IPS-15b (cell line): Measurements from ENCODE around the gene RNF157.

Source experiments
- H3K27me3 ChIP-seq: one replicate; pipeline ENCODE4 v1.6.1; 2013; ENCODE audit warnings: low read length; ENCODE audit not compliant: control insufficient read depth, insufficient read depth
- H3K36me3 ChIP-seq: one replicate; pipeline ENCODE4 v1.6.1; 2013; ENCODE audit warnings: low read length; ENCODE audit not compliant: control insufficient read depth, insufficient read depth
- H3K4me1 ChIP-seq: one replicate; pipeline ENCODE4 v1.6.1; 2013; ENCODE audit warnings: mild to moderate bottlenecking, low read length; ENCODE audit not compliant: control insufficient read depth, insufficient read depth
- H3K4me3 ChIP-seq: one replicate; pipeline ENCODE4 v1.5.1; 2013; ENCODE audit warnings: low read depth, low read length
- H3K9ac ChIP-seq: one replicate; pipeline ENCODE4 v1.6.1; 2013; ENCODE audit warnings: low read depth, mild to moderate bottlenecking, low read length
- H3K9me3 ChIP-seq: one replicate; pipeline ENCODE4 v1.6.1; 2013; ENCODE audit warnings: mild to moderate bottlenecking, low read length; ENCODE audit not compliant: control insufficient read depth, insufficient read depth

Gene RNF157

GRCh38 chr17:76104140-76104895, 136.0 kb downstream of the RNF157 start:
- no peaks in the 10 kb centered on the region for H3K27me3 ChIP-seq
- peak overlapping the region; percentile 96 for H3K4me3 ChIP-seq
- H3K36me3 ChIP-seq, result peaks cover 12% of the 10 kb centered on the region
- H3K4me1 ChIP-seq, result peaks cover 8% of the 10 kb centered on the region
- no peaks in the 10 kb centered on the region for H3K9me3 ChIP-seq
- H3K9ac ChIP-seq, result peak overlapping the region; percentile 80

GRCh38 chr17:76103274-76104139, 136.8 kb downstream of the RNF157 start, which contains the start of gene EXOC7:
TSS of gene EXOC7 (minus strand) at chr17:76103787. CDS start at chr17:76103692, 95 bp downstream.
- peak within 1 kb of the TSS; percentile 96 for H3K4me3 ChIP-seq
- H3K27me3 ChIP-seq, result no peaks in the 10 kb centered on the region
- peak within 1 kb of the TSS; percentile 80 for H3K9ac ChIP-seq
- no peaks in the 10 kb centered on the region for H3K9me3 ChIP-seq
- H3K36me3 ChIP-seq, result peaks cover 12% of the 10 kb centered on the region
- H3K4me1 ChIP-seq, result peaks cover 8% of the 10 kb centered on the region

- no peaks in the 10 kb centered on the region for H3K27me3 ChIP-seq
- H3K9ac ChIP-seq, result peak overlapping the region; percentile 73
- peaks cover 8% of the 10 kb centered on the region for H3K4me1 ChIP-seq
- H3K4me3 ChIP-seq, result peak overlapping the region; percentile 96
- H3K9me3 ChIP-seq, result no peaks in the 10 kb centered on the region
- peaks cover 12% of the 10 kb centered on the region for H3K36me3 ChIP-seq
Observed at GRCh38 chr17:76102944-76103273, 137.4 kb downstream of the RNF157 start.

GRCh38 chr17:76097716-76098295, 142.5 kb downstream of the RNF157 start:
- no peaks in the 10 kb centered on the region for H3K4me1 ChIP-seq
- H3K9ac ChIP-seq, result no peak overlapping the region
- no peaks in the 10 kb centered on the region for H3K27me3 ChIP-seq
- H3K9me3 ChIP-seq, result no peaks in the 10 kb centered on the region
- H3K4me3 ChIP-seq, result no peak overlapping the region
- peaks cover 41% of the 10 kb centered on the region for H3K36me3 ChIP-seq

GRCh38 chr17:76095943-76096342, 144.3 kb downstream of the RNF157 start:
- H3K36me3 ChIP-seq, result peaks cover 46% of the 10 kb centered on the region
- H3K9me3 ChIP-seq, result no peaks in the 10 kb centered on the region
- H3K4me1 ChIP-seq, result no peaks in the 10 kb centered on the region
- H3K4me3 ChIP-seq, result no peak overlapping the region
- H3K9ac ChIP-seq, result no peak overlapping the region
- no peaks in the 10 kb centered on the region for H3K27me3 ChIP-seq

- H3K27me3 ChIP-seq, result no peaks in the 10 kb centered on the region
- H3K4me3 ChIP-seq, result no peak overlapping the region
- peaks cover 52% of the 10 kb centered on the region for H3K36me3 ChIP-seq
- no peaks in the 10 kb centered on the region for H3K9me3 ChIP-seq
- no peak overlapping the region for H3K9ac ChIP-seq
- H3K4me1 ChIP-seq, result no peaks in the 10 kb centered on the region
Observed at GRCh38 chr17:76094046-76094445, 146.2 kb downstream of the RNF157 start.

- Histone ChIP-seq H3K36me3 (peaks cover 62% of the 10 kb centered on the region), H3K27me3 (no peaks in the 10 kb centered on the region), H3K4me1 (no peaks in the 10 kb centered on the region), H3K4me3 (no peak overlapping the region), H3K9me3 (no peaks in the 10 kb centered on the region), H3K9ac (no peak overlapping the region)
Observed at GRCh38 chr17:76092526-76093413, 147.5 kb downstream of the RNF157 start.
